HepG2 (cell line): ENCODE measurements around the gene TBC1D22A. TPM values are rescaled to one million over a fixed set of nuclear protein-coding genes. Genes with fewer than 3 reads are reported as not detected.

Source experiments
- ATAC-seq: fragments of 200-7000 bp; cut with Tn5 transposase; 3 replicates; pipeline ENCODE4 v1.9.1; 2020; ENCODE audit warnings: mild to moderate bottlenecking, moderate library complexity
- BruUV-seq: library from RNA; stranded (reverse); fragments of 400-500 nt; replicated peaks from 2 replicates; lab custom pipeline; 2021; lab: Mats Ljungman, UMichigan
- CTCF ChIA-PET: fragments of 300-600 bp; formaldehyde crosslinking; extraction: SDS; loops from one replicate; lab custom pipeline; 2021; ENCODE audit warnings: low total read pairs, inconsistent platforms, low intra/inter-chr PET ratio; lab: Yijun Ruan, JAX
- POLR2A ChIA-PET: fragments of 350-600 bp; sonication (Branson Sonifier 250); formaldehyde crosslinking; loops from one replicate; lab custom pipeline; 2020; ENCODE audit warnings: antibody characterized with exemption, inconsistent platforms; lab: Yijun Ruan, JAX
- DNase-seq: peaks from one replicate; pipeline ENCODE4 v3.0.0-alpha.2; 2015; ENCODE audit warnings: low spot score
- FAIRE-seq: peaks from 3 replicates; lab custom pipeline; 2011; peaks lifted over from hg19 to GRCh38; lab: Jason Lieb, UNC
- H2AFZ ChIP-seq: one replicate; pipeline ENCODE4 v1.6.1; 2011; ENCODE audit warnings: low read length, inconsistent platforms
- H3K27ac ChIP-seq: fragments of 300-600 bp; 3 replicates; pipeline ENCODE4 v1.8.0; 2011; ENCODE audit warnings: mixed run types, mild to moderate bottlenecking, mixed read lengths, low read length, inconsistent platforms; ENCODE audit not compliant: insufficient read depth; ENCODE audit errors: extremely low read length
- H3K27me3 ChIP-seq, 2 experiments: fragments of 200-600 bp in 1 of 2; 2 replicates in 1 of 2; 3 replicates in 1 of 2; pipeline versions ENCODE4 v1.6.0 to v1.8.0; 2011; ENCODE audit warnings: low read length in 2 of 2, mild to moderate bottlenecking in 2 of 2, moderate library complexity in 2 of 2, inconsistent platforms in 1 of 2; ENCODE audit not compliant: insufficient read depth in 2 of 2, control insufficient read depth in 1 of 2
- H3K36me3 ChIP-seq, 2 experiments: fragments of 200-600 bp in 1 of 2; replicated peaks in 1 of 2; 2 replicates in 1 of 2; 3 replicates in 1 of 2; pipeline versions ENCODE4 v1.5.1 to v1.8.0; 2011; ENCODE audit warnings: low read length in 2 of 2, inconsistent platforms in 1 of 2; ENCODE audit not compliant: insufficient read depth in 2 of 2, control insufficient read depth in 1 of 2
- H3K4me1 ChIP-seq: 2 replicates; pipeline ENCODE4 v1.5.1; 2012; ENCODE audit warnings: low read length, inconsistent platforms; ENCODE audit not compliant: insufficient read depth
- H3K4me2 ChIP-seq: 2 replicates; pipeline ENCODE4 v1.6.0; 2011; ENCODE audit warnings: low read depth, low read length, inconsistent platforms
- H3K4me3 ChIP-seq, 3 experiments: fragments of 200-600 bp in 1 of 3; sonication (generic), shearing (Covaris generic) in 1 of 3; replicated peaks in 1 of 3; 2 replicates each; pipeline ENCODE4 v1.5.1; 2011 to 2016; ENCODE audit warnings: low read length in 3 of 3, inconsistent platforms in 2 of 3, low read depth in 2 of 3, mild to moderate bottlenecking in 2 of 3, control low read depth in 1 of 3, mixed read lengths in 1 of 3; ENCODE audit not compliant: insufficient read depth in 1 of 3
- H3K79me2 ChIP-seq: one replicate; pipeline ENCODE4 v1.6.1; 2011; ENCODE audit warnings: low read length, inconsistent platforms; ENCODE audit not compliant: insufficient read depth
- H3K9ac ChIP-seq: 2 replicates; pipeline ENCODE4 v1.6.0; 2011; ENCODE audit warnings: mild to moderate bottlenecking, low read depth, low read length, inconsistent platforms; ENCODE audit not compliant: insufficient read depth
- H3K9me3 ChIP-seq: 2 replicates; pipeline ENCODE4 v1.5.1; 2012; ENCODE audit warnings: mild to moderate bottlenecking, low read length
- H4K20me1 ChIP-seq: 2 replicates; pipeline ENCODE4 v1.6.0; 2011; ENCODE audit warnings: inconsistent platforms, mild to moderate bottlenecking, low read length, moderate library complexity; ENCODE audit not compliant: insufficient read depth
- ATF3 ChIP-seq: sonication (generic); formaldehyde crosslinking; IDR thresholded peaks from 2 replicates; pipeline ENCODE4 v1.4.0; 2020; ENCODE audit warnings: missing genetic modification reagents
- ATM ChIP-seq: fragments of 450-650 bp; IDR thresholded peaks from 2 replicates; pipeline ENCODE4 v1.7.1; 2017; ENCODE audit warnings: mild to moderate bottlenecking, borderline replicate concordance
- CBX2 ChIP-seq, 2 experiments: fragments of 200-600 bp in 1 of 2; sonication (generic); formaldehyde crosslinking in 1 of 2; IDR thresholded peaks; 2 replicates each; pipeline versions ENCODE4 v1.7.0 to v1.8.1; 2018 to 2022; ENCODE audit warnings: low read depth in 2 of 2, low read length in 1 of 2, mild to moderate bottlenecking in 1 of 2, missing genetic modification reagents in 1 of 2
- HNRNPK ChIP-seq: fragments of 200-400 bp; formaldehyde crosslinking; IDR thresholded peaks from 2 replicates; pipeline ENCODE4 v1.6.1; 2018; ENCODE audit warnings: low read length, low read depth, moderate library complexity, mild to moderate bottlenecking; ENCODE audit not compliant: poor library complexity, severe bottlenecking
- MZF1 ChIP-seq: sonication (generic); formaldehyde crosslinking; IDR thresholded peaks from 2 replicates; pipeline ENCODE4 v1.8.1; 2023; ENCODE audit warnings: mild to moderate bottlenecking, missing genetic modification reagents, borderline replicate concordance
- NCOA1 ChIP-seq: sonication (generic); formaldehyde crosslinking; IDR thresholded peaks from 2 replicates; pipeline ENCODE4 v1.9.0; 2021; ENCODE audit warnings: missing genetic modification reagents
- POLR2AphosphoS5 ChIP-seq: IDR thresholded peaks from 2 replicates; pipeline ENCODE4 v1.6.1; 2012; ENCODE audit warnings: low read depth, low read length
- SOX6 ChIP-seq, 2 experiments: fragments of 450-650 bp in 1 of 2; sonication (generic) in 1 of 2; formaldehyde crosslinking in 1 of 2; IDR thresholded peaks; 2 replicates each; pipeline versions ENCODE4 v1.4.0 to v1.6.1; 2017 to 2020; ENCODE audit warnings: antibody characterized with exemption in 1 of 2, mild to moderate bottlenecking in 1 of 2, missing genetic modification reagents in 1 of 2
- SP2 ChIP-seq: sonication (generic); formaldehyde crosslinking; IDR thresholded peaks from 2 replicates; pipeline ENCODE4 v1.5.1; 2020; ENCODE audit warnings: mild to moderate bottlenecking, missing genetic modification reagents
- ZMYM2 ChIP-seq: sonication (generic); formaldehyde crosslinking; IDR thresholded peaks from 2 replicates; pipeline ENCODE4 v1.8.0; 2022; ENCODE audit warnings: mild to moderate bottlenecking, missing genetic modification reagents
- ZNF17 ChIP-seq: sonication (generic); formaldehyde crosslinking; IDR thresholded peaks from 2 replicates; pipeline ENCODE4 v1.5.0; 2020; ENCODE audit warnings: mild to moderate bottlenecking, missing genetic modification reagents
- ZNF326 ChIP-seq: sonication (generic); formaldehyde crosslinking; IDR thresholded peaks from 2 replicates; pipeline ENCODE4 v1.4.0; 2020; ENCODE audit warnings: missing genetic modification reagents, borderline replicate concordance
- ZNF597 ChIP-seq: sonication (generic); formaldehyde crosslinking; IDR thresholded peaks from 2 replicates; pipeline ENCODE4 v1.5.0; 2020; ENCODE audit warnings: missing genetic modification reagents
- ZNF781 ChIP-seq: sonication (generic); formaldehyde crosslinking; IDR thresholded peaks from 2 replicates; pipeline ENCODE4 v1.5.1; 2020; ENCODE audit warnings: borderline replicate concordance, mild to moderate bottlenecking, missing genetic modification reagents; ENCODE audit errors: not compliant biosample characterization
- ZXDC ChIP-seq: sonication (generic); formaldehyde crosslinking; IDR thresholded peaks from 2 replicates; pipeline ENCODE4 v1.5.0; 2020; ENCODE audit warnings: mild to moderate bottlenecking, missing genetic modification reagents
- WGBS: methylation state at CpG from one replicate; pipeline ENCODE4 v1.1.6; 2017; ENCODE audit warnings: low lambda C conversion rate; 5-methylcytosine and 5-hydroxymethylcytosine counted together
- in situ Hi-C: cut with HindIII; loops from 2 replicates; pipeline ENCODE4 v1.10.0; 2017; ENCODE audit warnings: low pct_unique_long_range_greater_than_20kb; ENCODE audit not compliant: extremely low pct_ligation_motif_present
- intact Hi-C: fragments of 100-400 bp; cut with micrococcal nuclease; formaldehyde crosslinking; loops from one replicate; pipeline ENCODE4 v1.10.0; 2022; ENCODE audit not compliant: unreplicated experiment
- polyA plus RNA-seq, 8 experiments: library from polyadenylated mRNA; depleted of rRNA in 3 of 8; stranded (reverse) in 7 of 8; unstranded in 1 of 8; fragments of >200 nt; fragmentation: Illumina TruSeq in 4 of 8; extraction: Trizol in 4 of 8; gene quantifications; 2 replicates each; pipeline versions ENCODE4 v1.2.1 to v1.2.3, GENCODE V29; 2011 to 2016; ENCODE audit warnings: low read depth in 4 of 8, missing spikeins in 1 of 8, mixed read lengths in 1 of 8; ENCODE audit not compliant: insufficient read depth in 1 of 8
- total RNA-seq, 5 experiments: library from RNA; depleted of rRNA; stranded (reverse); fragments of >200 nt; fragmentation: Illumina TruSeq; extraction: Trizol; gene quantifications; 2 replicates each; pipeline ENCODE4 v1.2.3, GENCODE V29; 2016; ENCODE audit warnings: low read depth in 1 of 5
- TF ChIP-seq, protein P1 (sequence below): IDR thresholded peaks from 2 replicates; pipeline ENCODE4 v1.6.1; 2018; ENCODE audit warnings: missing genetic modification reagents, mild to moderate bottlenecking, missing compliant biosample characterization
- TF ChIP-seq, protein P2 (sequence below): IDR thresholded peaks from 2 replicates; pipeline ENCODE4 v1.6.1; 2012; ENCODE audit warnings: low read depth, low read length, improper control_type of control experiment

The TBC1D22A gene
- total and polyA plus RNA-seq, 2 of the 13 experiments (the other 11 are each of a cell fraction or from before 2014, with no cell fraction given), result 17.3 to 18.0 TPM

- Histone ChIP-seq H3K27ac (no peak overlapping the region), H3K9ac (no peak overlapping the region), H3K9me3 (no peaks in the 10 kb centered on the region), H3K4me2 (no peak overlapping the region), H3K79me2 (no peaks in the 10 kb centered on the region), H3K4me1 (peaks cover 20% of the 10 kb centered on the region), H2AFZ (no peak overlapping the region), H3K27me3 (no peaks in the 10 kb centered on the region), H4K20me1 (no peaks in the 10 kb centered on the region; the same call in 1 of the 2 replicates), H3K36me3 (peaks cover 0 to 2% of the 10 kb centered on the region in 2 experiments; a peak in 3 of 5 replicates), H3K4me3 (no peak overlapping the region)
- DNase-seq (no peak), ATAC-seq (no peak), FAIRE-seq (no peak)
- CTCF ChIA-PET, result no interaction called here
- in situ Hi-C loops (no loop called here), intact Hi-C loops (no loop called here)
- POLR2A ChIA-PET, result no interaction called here
- 96% methylated on average over 16 of the region's 20 CpGs for WGBS
- no TSS peak for BruUV-seq
- TF ChIP-seq ZNF326 (CRISPR knock-in tag), result no peak
- TF ChIP-seq, protein P1, sequence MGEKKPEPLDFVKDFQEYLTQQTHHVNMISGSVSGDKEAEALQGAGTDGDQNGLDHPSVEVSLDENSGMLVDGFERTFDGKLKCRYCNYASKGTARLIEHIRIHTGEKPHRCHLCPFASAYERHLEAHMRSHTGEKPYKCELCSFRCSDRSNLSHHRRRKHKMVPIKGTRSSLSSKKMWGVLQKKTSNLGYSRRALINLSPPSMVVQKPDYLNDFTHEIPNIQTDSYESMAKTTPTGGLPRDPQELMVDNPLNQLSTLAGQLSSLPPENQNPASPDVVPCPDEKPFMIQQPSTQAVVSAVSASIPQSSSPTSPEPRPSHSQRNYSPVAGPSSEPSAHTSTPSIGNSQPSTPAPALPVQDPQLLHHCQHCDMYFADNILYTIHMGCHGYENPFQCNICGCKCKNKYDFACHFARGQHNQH, result no peak
- no peak for TF ChIP-seq SP2
- TF ChIP-seq ZNF17 (CRISPR knock-in tag), result no peak
- TF ChIP-seq ATM, result no peak
- no peak for TF ChIP-seq ZXDC (CRISPR knock-in tag)
- no peak for TF ChIP-seq SOX6 (IDR thresholded peaks at IDR 0.05)
- TF ChIP-seq SOX6 (CRISPR knock-in tag; IDR thresholded peaks at IDR 0.05), result no peak
- no peak for TF ChIP-seq POLR2AphosphoS5
- no peak for TF ChIP-seq ATF3 (CRISPR knock-in tag)
- TF ChIP-seq, protein P2, sequence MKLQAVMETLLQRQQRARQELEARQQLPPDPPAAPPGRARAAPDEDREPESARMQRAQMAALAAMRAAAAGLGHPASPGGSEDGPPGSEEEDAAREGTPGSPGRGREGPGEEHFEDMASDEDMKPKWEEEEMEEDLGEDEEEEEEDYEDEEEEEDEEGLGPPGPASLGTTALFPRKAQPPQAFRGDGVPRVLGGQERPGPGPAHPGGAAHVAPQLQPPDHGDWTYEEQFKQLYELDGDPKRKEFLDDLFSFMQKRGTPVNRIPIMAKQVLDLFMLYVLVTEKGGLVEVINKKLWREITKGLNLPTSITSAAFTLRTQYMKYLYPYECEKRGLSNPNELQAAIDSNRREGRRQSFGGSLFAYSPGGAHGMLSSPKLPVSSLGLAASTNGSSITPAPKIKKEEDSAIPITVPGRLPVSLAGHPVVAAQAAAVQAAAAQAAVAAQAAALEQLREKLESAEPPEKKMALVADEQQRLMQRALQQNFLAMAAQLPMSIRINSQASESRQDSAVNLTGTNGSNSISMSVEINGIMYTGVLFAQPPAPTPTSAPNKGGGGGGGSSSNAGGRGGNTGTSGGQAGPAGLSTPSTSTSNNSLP, result no peak
- no peak for TF ChIP-seq CBX2 (IDR thresholded peaks at IDR 0.05; ENCODE audit: low read depth, low read length)
- no peak for TF ChIP-seq CBX2 (CRISPR knock-in tag; IDR thresholded peaks at IDR 0.05; ENCODE audit: low read depth)
- TF ChIP-seq MZF1, result no peak
- no peak for TF ChIP-seq HNRNPK
- TF ChIP-seq ZNF781, result no peak
- no peak for TF ChIP-seq NCOA1 (CRISPR knock-in tag)
- no peak for TF ChIP-seq ZMYM2 (CRISPR knock-in tag)
- no peak for TF ChIP-seq ZNF597 (CRISPR knock-in tag)
Measured at GRCh38 chr22:47036936-47037485, 274.6 kb downstream of the TBC1D22A start.
